CD8-positive, alpha-beta memory T cell (primary cell): ENCODE measurements around the gene LPCAT1. TPM values are rescaled to one million over a fixed set of nuclear protein-coding genes. Genes with fewer than 3 reads are reported as not detected.
A peak's percentile ranks its signal among the peaks of the same experiment; 100 is the strongest.

ENCODE experiments used
- CTCF ChIA-PET: fragments of 350-600 bp; sonication (Branson Sonifier 250); formaldehyde crosslinking; loops from one replicate; lab custom pipeline; 2021; ENCODE audit warnings: antibody characterized with exemption; lab: Charles Lee
- POLR2A ChIA-PET: fragments of 350-600 bp; sonication (Branson Sonifier 250); formaldehyde crosslinking; loops from one replicate; lab custom pipeline; 2021; ENCODE audit warnings: antibody characterized with exemption; lab: Charles Lee
- DNase-seq, 5 donors: peaks; one replicate each; pipeline versions ENCODE4 v3.0.0 to v3.0.0-alpha.2; 2020 to 2022; ENCODE audit warnings: mixed read lengths in 1 of 5
- H3K27ac ChIP-seq: one replicate; pipeline ENCODE4 v1.7.0; 2013; ENCODE audit warnings: low read depth, mild to moderate bottlenecking, low read length, moderate library complexity
- H3K27me3 ChIP-seq: 2 replicates; pipeline ENCODE4 v1.7.0; 2013; ENCODE audit warnings: low read length, mild to moderate bottlenecking; ENCODE audit not compliant: insufficient read depth, poor library complexity, severe bottlenecking
- H3K36me3 ChIP-seq: 2 replicates; pipeline ENCODE4 v1.7.0; 2013; ENCODE audit warnings: mild to moderate bottlenecking, low read length, moderate library complexity; ENCODE audit not compliant: insufficient read depth
- H3K4me1 ChIP-seq: 2 replicates; pipeline ENCODE4 v1.7.0; 2013; ENCODE audit warnings: mild to moderate bottlenecking, low read length, moderate library complexity; ENCODE audit not compliant: insufficient read depth
- H3K4me3 ChIP-seq: 2 replicates; pipeline ENCODE4 v1.7.0; 2013; ENCODE audit warnings: mild to moderate bottlenecking, low read length
- H3K9me3 ChIP-seq: 2 replicates; pipeline ENCODE4 v1.7.0; 2013; ENCODE audit warnings: mild to moderate bottlenecking, low read length
- H3K27ac Mint-ChIP-seq, 8 donors: one replicate each; pipeline ENCODE4 v1.8.0; 2020 to 2021; ENCODE audit warnings: mixed read lengths in 8 of 8, mild to moderate bottlenecking in 6 of 8, inconsistent platforms in 3 of 8, moderate library complexity in 3 of 8
- H3K27me3 Mint-ChIP-seq, 2 donors: one replicate each; pipeline ENCODE4 v1.8.0; 2020 to 2021; ENCODE audit warnings: mixed read lengths in 2 of 2, mild to moderate bottlenecking in 1 of 2, moderate library complexity in 1 of 2
- H3K36me3 Mint-ChIP-seq, 3 donors: one replicate each; pipeline ENCODE4 v1.8.0; 2020 to 2021; ENCODE audit warnings: mixed read lengths in 3 of 3, inconsistent platforms in 1 of 3, mild to moderate bottlenecking in 1 of 3
- H3K4me1 Mint-ChIP-seq, 3 donors: one replicate each; pipeline ENCODE4 v1.8.0; 2020 to 2021; ENCODE audit warnings: mixed read lengths in 3 of 3, inconsistent platforms in 1 of 3, mild to moderate bottlenecking in 1 of 3
- H3K4me3 Mint-ChIP-seq, 7 donors: one replicate each; pipeline ENCODE4 v1.8.0; 2020 to 2021; ENCODE audit warnings: mixed read lengths in 7 of 7, mild to moderate bottlenecking in 6 of 7, moderate library complexity in 4 of 7, inconsistent platforms in 2 of 7
- H3K9me3 Mint-ChIP-seq, 5 donors: one replicate each; pipeline ENCODE4 v1.8.0; 2020 to 2022; ENCODE audit warnings: mixed read lengths in 5 of 5, mild to moderate bottlenecking in 3 of 5, moderate library complexity in 2 of 5, inconsistent platforms in 1 of 5
- polyA plus RNA-seq: library from polyadenylated mRNA; unstranded; fragments of 300-500 nt; fragmentation: Illumina TruSeq; gene quantifications from one replicate; pipeline ENCODE4 v1.2.3, GENCODE V29; 2021
- total RNA-seq, 2 experiments: library from RNA; stranded (reverse); gene quantifications; one replicate each; pipeline ENCODE4 v1.2.3, GENCODE V29; 2021

The LPCAT1 gene
- total and polyA plus RNA-seq, 3 experiments from 2014 or later = 92.5 to 101 (median 95.9) TPM

GRCh38 chr5:1468247-1468612 lies 55.5 kb downstream of the LPCAT1 start:
- Mint-ChIP-seq H3K4me3 (peak overlapping the region in 1 of 7 donors; percentile 13), H3K27me3 (no peaks in the 10 kb centered on the region), H3K36me3 (peaks cover 3 to 84% (median 8%) of the 10 kb centered on the region in 3 donors), H3K9me3 (no peaks in the 10 kb centered on the region), H3K4me1 (peaks cover 0 to 2% (median 0%) of the 10 kb centered on the region in 3 donors), H3K27ac (peak overlapping the region in 2 of 8 donors; percentile 60 to 86)
- H3K36me3 ChIP-seq = peaks cover 10% of the 10 kb centered on the region
- no peaks in the 10 kb centered on the region for H3K9me3 ChIP-seq
- H3K4me1 ChIP-seq = no peaks in the 10 kb centered on the region
- peak in 2 of 5 donors; percentile 13 to 54 for DNase-seq
- no peaks in the 10 kb centered on the region for H3K27me3 ChIP-seq
- H3K27ac ChIP-seq = no peak overlapping the region
- ChIA-PET CTCF (interaction anchor here (0.6 to 1.9 kb wide), 3 partner anchors 13 to 88 kb away, joined by 4 read pairs; no protein-coding TSS in a partner anchor), POLR2A (no interaction called here)
- no peak overlapping the region for H3K4me3 ChIP-seq

- DNase-seq = peak in 1 of 5 donors; percentile 43
- Mint-ChIP-seq H3K36me3 (peaks cover 3 to 84% (median 8%) of the 10 kb centered on the region in 3 donors), H3K27me3 (peaks cover 0 to 1% of the 10 kb centered on the region in 2 donors), H3K4me1 (peaks cover 0 to 2% (median 0%) of the 10 kb centered on the region in 3 donors), H3K9me3 (no peaks in the 10 kb centered on the region), H3K27ac (peak overlapping the region in 1 of 8 donors; percentile 60), H3K4me3 (no peak overlapping the region)
- POLR2A ChIA-PET = no interaction called here
- Histone ChIP-seq H3K27me3 (no peaks in the 10 kb centered on the region), H3K4me3 (no peak overlapping the region), H3K36me3 (peaks cover 11% of the 10 kb centered on the region), H3K9me3 (no peaks in the 10 kb centered on the region), H3K4me1 (no peaks in the 10 kb centered on the region), H3K27ac (no peak overlapping the region)
- CTCF ChIA-PET = interaction anchor here (0.6 to 1.9 kb wide), 3 partner anchors 12 to 87 kb away, joined by 4 read pairs; no protein-coding TSS in a partner anchor
These were observed 56.2 kb downstream of the LPCAT1 start for GRCh38 chr5:1467341-1468246.

- ChIA-PET CTCF (interaction anchor here (1.4 kb wide), 1 partner anchor 87 kb away, joined by 5 read pairs; no protein-coding TSS in a partner anchor), POLR2A (no interaction called here)
- H3K27ac Mint-ChIP-seq = no peak overlapping the region
- peak in 1 of 5 donors; percentile 45 for DNase-seq
- no peaks in the 10 kb centered on the region for H3K4me1 ChIP-seq
- H3K4me3 Mint-ChIP-seq = no peak overlapping the region
- H3K36me3 ChIP-seq = peaks cover 15% of the 10 kb centered on the region
- no peak overlapping the region for H3K4me3 ChIP-seq
- H3K9me3 Mint-ChIP-seq = no peaks in the 10 kb centered on the region
- H3K27ac ChIP-seq = no peak overlapping the region
- peaks cover 0 to 1% of the 10 kb centered on the region in 2 donors for H3K27me3 Mint-ChIP-seq
- H3K27me3 ChIP-seq = no peaks in the 10 kb centered on the region
- peaks cover 0 to 2% (median 0%) of the 10 kb centered on the region in 3 donors for H3K4me1 Mint-ChIP-seq
- peaks cover 3 to 84% (median 6%) of the 10 kb centered on the region in 3 donors for H3K36me3 Mint-ChIP-seq
- H3K9me3 ChIP-seq = no peaks in the 10 kb centered on the region
These were observed 57.0 kb downstream of the LPCAT1 start for GRCh38 chr5:1466631-1467265.

- H3K36me3 Mint-ChIP-seq = peaks cover 3 to 84% (median 6%) of the 10 kb centered on the region in 3 donors
- Histone ChIP-seq H3K4me1 (no peaks in the 10 kb centered on the region), H3K27ac (no peak overlapping the region), H3K27me3 (no peaks in the 10 kb centered on the region), H3K9me3 (no peaks in the 10 kb centered on the region), H3K36me3 (peaks cover 15% of the 10 kb centered on the region), H3K4me3 (no peak overlapping the region)
- H3K27me3 Mint-ChIP-seq = peaks cover 0 to 1% of the 10 kb centered on the region in 2 donors
- peaks cover 0 to 2% (median 0%) of the 10 kb centered on the region in 3 donors for H3K4me1 Mint-ChIP-seq
- H3K4me3 Mint-ChIP-seq = no peak overlapping the region
- DNase-seq = peak in 1 of 5 donors; percentile 35
- POLR2A ChIA-PET = no interaction called here
- no peak overlapping the region for H3K27ac Mint-ChIP-seq
- H3K9me3 Mint-ChIP-seq = no peaks in the 10 kb centered on the region
- CTCF ChIA-PET = interaction anchor here (1.4 kb wide), 1 partner anchor 86 kb away, joined by 5 read pairs; no protein-coding TSS in a partner anchor
These were observed 57.7 kb downstream of the LPCAT1 start for GRCh38 chr5:1465966-1466471.

- H3K4me1 Mint-ChIP-seq = peaks cover 0 to 2% (median 0%) of the 10 kb centered on the region in 3 donors
- H3K27me3 ChIP-seq = no peaks in the 10 kb centered on the region
- no peak overlapping the region for H3K4me3 Mint-ChIP-seq
- peaks cover 15% of the 10 kb centered on the region for H3K36me3 ChIP-seq
- H3K4me3 ChIP-seq = no peak overlapping the region
- H3K9me3 Mint-ChIP-seq = no peaks in the 10 kb centered on the region
- peak overlapping the region in 1 of 8 donors; percentile 76 for H3K27ac Mint-ChIP-seq
- no peak overlapping the region for H3K27ac ChIP-seq
- H3K9me3 ChIP-seq = no peaks in the 10 kb centered on the region
- no peaks in the 10 kb centered on the region for H3K4me1 ChIP-seq
- H3K36me3 Mint-ChIP-seq = peaks cover 3 to 82% (median 12%) of the 10 kb centered on the region in 3 donors
- DNase-seq = peak in 1 of 5 donors; percentile 20
- ChIA-PET POLR2A (no interaction called here), CTCF (no interaction called here)
- peaks cover 0 to 1% of the 10 kb centered on the region in 2 donors for H3K27me3 Mint-ChIP-seq
These were observed 58.6 kb downstream of the LPCAT1 start for GRCh38 chr5:1465117-1465516.

GRCh38 chr5:1464511-1464910 lies 59.2 kb downstream of the LPCAT1 start:
- Histone ChIP-seq H3K4me3 (no peak overlapping the region), H3K9me3 (no peaks in the 10 kb centered on the region), H3K4me1 (no peaks in the 10 kb centered on the region), H3K27ac (no peak overlapping the region), H3K36me3 (peaks cover 15% of the 10 kb centered on the region), H3K27me3 (no peaks in the 10 kb centered on the region)
- Mint-ChIP-seq H3K27me3 (peaks cover 0 to 1% of the 10 kb centered on the region in 2 donors), H3K9me3 (no peaks in the 10 kb centered on the region), H3K4me1 (peaks cover 0 to 2% (median 0%) of the 10 kb centered on the region in 3 donors), H3K27ac (peak overlapping the region in 2 of 8 donors; percentile 66 to 78), H3K4me3 (no peak overlapping the region), H3K36me3 (peaks cover 3 to 83% (median 12%) of the 10 kb centered on the region in 3 donors)
- peak in 1 of 5 donors; percentile 36 for DNase-seq
- POLR2A ChIA-PET = no interaction called here
- CTCF ChIA-PET = no interaction called here

- DNase-seq = no peak
- H3K36me3 Mint-ChIP-seq = peaks cover 3 to 82% (median 12%) of the 10 kb centered on the region in 3 donors
- H3K27ac ChIP-seq = no peak overlapping the region
- H3K36me3 ChIP-seq = peaks cover 15% of the 10 kb centered on the region
- ChIA-PET CTCF (no interaction called here), POLR2A (no interaction called here)
- H3K27ac Mint-ChIP-seq = no peak overlapping the region
- no peak overlapping the region for H3K4me3 Mint-ChIP-seq
- peaks cover 0 to 2% (median 0%) of the 10 kb centered on the region in 3 donors for H3K4me1 Mint-ChIP-seq
- H3K4me3 ChIP-seq = no peak overlapping the region
- H3K4me1 ChIP-seq = no peaks in the 10 kb centered on the region
- no peaks in the 10 kb centered on the region for H3K9me3 ChIP-seq
- H3K27me3 ChIP-seq = no peaks in the 10 kb centered on the region
- peaks cover 0 to 1% of the 10 kb centered on the region in 2 donors for H3K27me3 Mint-ChIP-seq
- no peaks in the 10 kb centered on the region for H3K9me3 Mint-ChIP-seq
These were observed 59.7 kb downstream of the LPCAT1 start for GRCh38 chr5:1464096-1464446.
